ENCODE results near the gene DPM3. TPM values are rescaled to one million over a fixed set of nuclear protein-coding genes. Genes with fewer than 3 reads are reported as not detected.

Gene DPM3
- total and polyA plus RNA-seq, 4 donors = 42.4 to 200 (median 107) TPM

DNA sequence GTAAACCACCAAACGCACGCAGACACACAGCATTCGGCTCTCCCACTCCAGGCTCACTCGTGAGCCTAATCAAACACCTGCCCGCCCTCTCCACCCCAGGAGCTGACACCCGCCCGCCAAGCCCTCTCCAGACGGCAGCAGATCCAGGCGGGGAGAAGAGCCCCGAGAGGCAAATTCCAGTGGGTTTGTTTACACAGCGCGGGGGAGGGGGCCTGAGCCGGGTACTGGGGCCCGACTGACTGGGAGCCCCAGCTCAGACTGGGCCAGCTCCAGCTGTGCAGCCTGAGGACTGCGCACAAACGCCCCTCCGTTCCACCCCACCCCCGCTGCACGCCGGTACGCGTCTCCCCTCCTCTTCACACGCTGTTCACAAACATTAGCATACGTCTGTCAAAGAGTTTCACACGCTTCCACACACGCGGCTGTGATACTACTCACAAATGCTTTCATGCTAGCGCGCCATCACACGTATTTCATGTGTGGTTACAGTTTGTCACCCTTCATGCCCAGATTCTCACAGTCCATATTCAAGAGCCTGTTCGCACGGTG, 13.7 kb downstream of the DPM3 start:
- intact Hi-C loops (cut with DNase I) = loop anchor here (5.0 kb wide), 1 partner anchor 34 kb away; no protein-coding TSS in a partner anchor
- 0 to 1% methylated on average over 29 to 32 of the region's 32 CpGs for WGBS, 2 donors
- no peaks in the 10 kb centered on the region for H3K36me3 ChIP-seq (ENCODE audit: control insufficient read depth in 1 of 2, insufficient read depth in 2 of 2, low read length in 1 of 2)
- no peak overlapping the region for H3K4me3 ChIP-seq (ENCODE audit: low read length in 2 of 2)
- no peaks in the 10 kb centered on the region for H3K4me1 ChIP-seq (ENCODE audit: control insufficient read depth in 1 of 2, insufficient read depth in 2 of 2, low read length in 2 of 2)
- ATAC-seq (ENCODE audit: low FRiP score) = peak; percentile 9
- no peak overlapping the region for H3K27ac ChIP-seq (ENCODE audit: low read depth in 1 of 2, low read length in 2 of 2)
- H3K9me3 ChIP-seq (ENCODE audit: control insufficient read depth, low read length) = no peaks in the 10 kb centered on the region
- no peaks in the 10 kb centered on the region for H3K27me3 ChIP-seq (ENCODE audit: control insufficient read depth in 1 of 2, insufficient read depth in 2 of 2, low read length in 1 of 2)
- DNase-seq = no peak

GRCh38 chr1:155125946-155126555, 14.3 kb downstream of the DPM3 start:
- H3K4me1 ChIP-seq (ENCODE audit: control insufficient read depth in 1 of 2, insufficient read depth in 2 of 2, low read length in 2 of 2) = no peaks in the 10 kb centered on the region
- DNase-seq = peak; percentile 66 to 82
- 24 to 26% methylated on average over 53 of the region's 53 CpGs for WGBS, 2 donors

GRCh38 chr1:155125511-155125945, 14.8 kb downstream of the DPM3 start:
- H3K27ac ChIP-seq (ENCODE audit: low read depth in 1 of 2, low read length in 2 of 2) = no peak overlapping the region
- no peak for DNase-seq
- ATAC-seq (ENCODE audit: low FRiP score) = no peak
- intact Hi-C loops (cut with DNase I) = loop anchor here (5.0 kb wide), 1 partner anchor 33 kb away; no protein-coding TSS in a partner anchor
- no peak overlapping the region for H3K4me3 ChIP-seq (ENCODE audit: low read length in 2 of 2)
- H3K9me3 ChIP-seq (ENCODE audit: control insufficient read depth, low read length) = no peaks in the 10 kb centered on the region
- H3K36me3 ChIP-seq (ENCODE audit: control insufficient read depth in 1 of 2, insufficient read depth in 2 of 2, low read length in 1 of 2) = no peaks in the 10 kb centered on the region
- WGBS, 2 donors = 79 to 85% methylated on average over 11 of the region's 11 CpGs
- no peaks in the 10 kb centered on the region for H3K27me3 ChIP-seq (ENCODE audit: control insufficient read depth in 1 of 2, insufficient read depth in 2 of 2, low read length in 1 of 2)
- H3K4me1 ChIP-seq (ENCODE audit: control insufficient read depth in 1 of 2, insufficient read depth in 2 of 2, low read length in 2 of 2) = no peaks in the 10 kb centered on the region

More at GRCh38 chr1:155125946-155126555, 14.3 kb downstream of the DPM3 start:
- ATAC-seq (ENCODE audit: low FRiP score) = peak; percentile 70
- Histone ChIP-seq H3K27me3 (ENCODE audit: control insufficient read depth in 1 of 2, insufficient read depth in 2 of 2, low read length in 1 of 2) (no peaks in the 10 kb centered on the region), H3K36me3 (ENCODE audit: control insufficient read depth in 1 of 2, insufficient read depth in 2 of 2, low read length in 1 of 2) (no peaks in the 10 kb centered on the region), H3K27ac (ENCODE audit: low read depth in 1 of 2, low read length in 2 of 2) (no peak overlapping the region), H3K9me3 (ENCODE audit: control insufficient read depth, low read length) (no peaks in the 10 kb centered on the region), H3K4me3 (ENCODE audit: low read length in 2 of 2) (no peak overlapping the region)
- intact Hi-C loops (cut with DNase I) = loop anchor here (5.0 kb wide), 1 partner anchor 34 kb away; no protein-coding TSS in a partner anchor

DNA sequence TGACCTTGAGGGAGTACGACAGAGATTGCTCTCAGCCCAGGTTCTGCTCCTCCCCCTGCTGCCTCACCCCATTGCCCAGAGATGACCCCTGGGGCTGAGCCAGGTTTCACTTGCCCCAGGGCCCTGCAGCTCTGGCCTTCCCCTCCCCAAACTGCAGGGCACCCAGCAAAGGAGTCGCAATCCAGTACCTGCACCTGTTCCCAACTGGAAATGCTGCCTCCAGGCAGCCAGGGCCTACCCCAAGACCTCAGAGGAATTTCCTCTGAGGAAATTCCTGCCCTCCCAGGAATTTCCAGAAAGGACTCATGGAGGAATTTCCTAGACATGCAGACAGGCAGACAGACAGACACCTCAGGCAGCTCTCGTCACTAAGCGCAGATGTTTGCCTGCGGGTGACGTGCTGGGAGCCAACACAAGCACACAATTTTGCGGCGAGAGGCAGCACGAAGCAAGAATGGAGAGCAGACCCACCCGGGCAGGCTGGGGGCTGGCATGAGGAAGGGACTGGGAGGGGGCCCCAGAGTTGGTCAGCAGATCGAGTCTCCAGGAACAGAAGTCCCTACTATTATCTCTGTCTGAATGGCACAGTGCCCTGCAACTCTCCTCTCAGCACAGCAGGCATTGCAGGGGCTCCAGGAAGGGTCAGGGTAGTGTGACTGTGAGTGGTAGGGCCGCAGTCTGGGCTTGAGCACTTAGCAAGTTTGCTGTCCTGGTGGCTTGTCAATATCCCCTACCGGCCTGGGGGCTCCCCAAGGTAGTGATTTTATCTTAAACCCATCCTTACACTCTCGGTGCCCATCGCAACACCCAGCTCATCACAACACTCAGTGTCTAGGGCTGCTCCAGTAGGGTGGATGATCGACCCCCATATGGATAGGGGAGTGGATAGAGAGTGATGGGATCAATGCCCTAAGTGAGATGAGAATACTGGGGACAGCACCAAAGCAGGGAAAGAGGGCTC, 15.5 kb downstream of the DPM3 start:
- no peaks in the 10 kb centered on the region for H3K4me1 ChIP-seq (ENCODE audit: control insufficient read depth in 1 of 2, insufficient read depth in 2 of 2, low read length in 2 of 2)
- intact Hi-C loops (cut with DNase I) = loop anchor here (5.0 kb wide), 1 partner anchor 32 kb away; no protein-coding TSS in a partner anchor
- H3K27me3 ChIP-seq (ENCODE audit: control insufficient read depth in 1 of 2, insufficient read depth in 2 of 2, low read length in 1 of 2) = no peaks in the 10 kb centered on the region
- WGBS, 2 donors = 83 to 86% methylated on average over 16 of the region's 16 CpGs
- no peak for DNase-seq
- no peak overlapping the region for H3K4me3 ChIP-seq (ENCODE audit: low read length in 2 of 2)
- H3K9me3 ChIP-seq (ENCODE audit: control insufficient read depth, low read length) = no peaks in the 10 kb centered on the region
- no peaks in the 10 kb centered on the region for H3K36me3 ChIP-seq (ENCODE audit: control insufficient read depth in 1 of 2, insufficient read depth in 2 of 2, low read length in 1 of 2)
- no peak for ATAC-seq (ENCODE audit: low FRiP score)
- H3K27ac ChIP-seq (ENCODE audit: low read depth in 1 of 2, low read length in 2 of 2) = no peak overlapping the region

GRCh38 chr1:155123801-155124200, 16.5 kb downstream of the DPM3 start:
- H3K36me3 ChIP-seq (ENCODE audit: control insufficient read depth in 1 of 2, insufficient read depth in 2 of 2, low read length in 1 of 2) = no peaks in the 10 kb centered on the region
- WGBS, 2 donors = 53 to 64% methylated on average over 4 of the region's 4 CpGs
- H3K27me3 ChIP-seq (ENCODE audit: control insufficient read depth in 1 of 2, insufficient read depth in 2 of 2, low read length in 1 of 2) = no peaks in the 10 kb centered on the region
- no peaks in the 10 kb centered on the region for H3K9me3 ChIP-seq (ENCODE audit: control insufficient read depth, low read length)
- ATAC-seq (ENCODE audit: low FRiP score) (no peak), DNase-seq (no peak)
- intact Hi-C loops (cut with DNase I) = no loop called here
- H3K27ac ChIP-seq (ENCODE audit: low read depth in 1 of 2, low read length in 2 of 2) = no peak overlapping the region
- no peaks in the 10 kb centered on the region for H3K4me1 ChIP-seq (ENCODE audit: control insufficient read depth in 1 of 2, insufficient read depth in 2 of 2, low read length in 2 of 2)
- no peak overlapping the region for H3K4me3 ChIP-seq (ENCODE audit: low read length in 2 of 2)

GRCh38 chr1:155122308-155122707, 18.0 kb downstream of the DPM3 start:
- Histone ChIP-seq H3K9me3 (ENCODE audit: control insufficient read depth, low read length) (no peaks in the 10 kb centered on the region), H3K4me1 (ENCODE audit: control insufficient read depth in 1 of 2, insufficient read depth in 2 of 2, low read length in 2 of 2) (no peaks in the 10 kb centered on the region), H3K4me3 (ENCODE audit: low read length in 2 of 2) (no peak overlapping the region), H3K36me3 (ENCODE audit: control insufficient read depth in 1 of 2, insufficient read depth in 2 of 2, low read length in 1 of 2) (no peaks in the 10 kb centered on the region), H3K27ac (ENCODE audit: low read depth in 1 of 2, low read length in 2 of 2) (no peak overlapping the region), H3K27me3 (ENCODE audit: control insufficient read depth in 1 of 2, insufficient read depth in 2 of 2, low read length in 1 of 2) (no peaks in the 10 kb centered on the region)
- 76 to 86% methylated on average over 2 of the region's 2 CpGs for WGBS, 2 donors
- intact Hi-C loops (cut with DNase I) = no loop called here
- no peak for DNase-seq
- ATAC-seq (ENCODE audit: low FRiP score) = no peak

- Histone ChIP-seq H3K27me3 (ENCODE audit: control insufficient read depth in 1 of 2, insufficient read depth in 2 of 2, low read length in 1 of 2) (no peaks in the 10 kb centered on the region), H3K9me3 (ENCODE audit: control insufficient read depth, low read length) (no peaks in the 10 kb centered on the region), H3K4me1 (ENCODE audit: control insufficient read depth in 1 of 2, insufficient read depth in 2 of 2, low read length in 2 of 2) (no peaks in the 10 kb centered on the region), H3K36me3 (ENCODE audit: control insufficient read depth in 1 of 2, insufficient read depth in 2 of 2, low read length in 1 of 2) (no peaks in the 10 kb centered on the region), H3K27ac (ENCODE audit: low read depth in 1 of 2, low read length in 2 of 2) (no peak overlapping the region), H3K4me3 (ENCODE audit: low read length in 2 of 2) (no peak overlapping the region)
- WGBS, 2 donors = 80 to 94% methylated on average over 2 of the region's 2 CpGs
- ATAC-seq (ENCODE audit: low FRiP score) (no peak), DNase-seq (no peak)
- intact Hi-C loops (cut with DNase I) = no loop called here
These were observed 19.1 kb downstream of the DPM3 start for GRCh38 chr1:155121249-155121648.

GRCh38 chr1:155120253-155120652, 20.1 kb downstream of the DPM3 start:
- Histone ChIP-seq H3K9me3 (ENCODE audit: control insufficient read depth, low read length) (no peaks in the 10 kb centered on the region), H3K4me1 (ENCODE audit: control insufficient read depth in 1 of 2, insufficient read depth in 2 of 2, low read length in 2 of 2) (no peaks in the 10 kb centered on the region), H3K27me3 (ENCODE audit: control insufficient read depth in 1 of 2, insufficient read depth in 2 of 2, low read length in 1 of 2) (no peaks in the 10 kb centered on the region), H3K4me3 (ENCODE audit: low read length in 2 of 2) (no peak overlapping the region), H3K27ac (ENCODE audit: low read depth in 1 of 2, low read length in 2 of 2) (no peak overlapping the region), H3K36me3 (ENCODE audit: control insufficient read depth in 1 of 2, insufficient read depth in 2 of 2, low read length in 1 of 2) (no peaks in the 10 kb centered on the region)
- intact Hi-C loops (cut with DNase I) = no loop called here
- 60 to 61% methylated on average over 6 of the region's 6 CpGs for WGBS, 2 donors
- no peak for ATAC-seq (ENCODE audit: low FRiP score)
- no peak for DNase-seq

All from aorta (tissue), 5 donors.